ENCODE results near the gene ARCN1.
A peak's percentile ranks its signal among the peaks of the same experiment; 100 is the strongest.

Gene ARCN1

GRCh38 chr11:118572061-118572980 lies at the start of gene ARCN1:
ARCN1 (plus strand) TSS chr11:118572409; CDS start chr11:118572548, 139 bp downstream.
- DNase-seq (ENCODE audit: low read depth in 3 of 3): peak; percentile 53 to 66 (median 64)

- DNase-seq (ENCODE audit: low read depth in 3 of 3): no peak
Measured at GRCh38 chr11:118522571-118523072, 49.6 kb upstream of the ARCN1 start.

GRCh38 chr11:118524356-118524755 lies 47.9 kb upstream of the ARCN1 start:
- DNase-seq (ENCODE audit: low read depth in 3 of 3): no peak

- no peak for DNase-seq (ENCODE audit: low read depth in 3 of 3)
Measured at GRCh38 chr11:118524757-118525470, 47.3 kb upstream of the ARCN1 start.

GRCh38 chr11:118526688-118527087 lies 45.5 kb upstream of the ARCN1 start:
- DNase-seq (ENCODE audit: low read depth in 3 of 3): no peak

GRCh38 chr11:118527109-118527508 lies 45.1 kb upstream of the ARCN1 start, which contains the start of gene TTC36:
TTC36 (plus strand) TSS chr11:118527474; CDS start chr11:118527495, 21 bp downstream.
- no peak for DNase-seq (ENCODE audit: low read depth in 3 of 3)

- no peak for DNase-seq (ENCODE audit: low read depth in 3 of 3)
Measured at GRCh38 chr11:118528511-118528910, 43.7 kb upstream of the ARCN1 start.

- no peak for DNase-seq (ENCODE audit: low read depth in 3 of 3)
Measured at GRCh38 chr11:118529584-118530175, 42.5 kb upstream of the ARCN1 start.

GRCh38 chr11:118530180-118530682 lies 42.0 kb upstream of the ARCN1 start:
- DNase-seq (ENCODE audit: low read depth in 3 of 3): no peak

- DNase-seq (ENCODE audit: low read depth in 3 of 3): peak; percentile 54 to 68 (median 67)
Measured at GRCh38 chr11:118530683-118531596, 41.3 kb upstream of the ARCN1 start, which contains the start of gene TMEM25. TMEM25 (plus strand) TSS chr11:118531192; CDS start chr11:118531802, 610 bp downstream.

- DNase-seq (ENCODE audit: low read depth in 3 of 3): no peak
Measured at GRCh38 chr11:118531597-118532084, 40.6 kb upstream of the ARCN1 start.

- DNase-seq (ENCODE audit: low read depth in 3 of 3): no peak
Measured at GRCh38 chr11:118532091-118532490, 40.1 kb upstream of the ARCN1 start.

- DNase-seq (ENCODE audit: low read depth in 3 of 3): no peak
Measured at GRCh38 chr11:118532852-118533768, 39.1 kb upstream of the ARCN1 start.

- no peak for DNase-seq (ENCODE audit: low read depth in 3 of 3)
Measured at GRCh38 chr11:118533769-118534729, 38.2 kb upstream of the ARCN1 start.

GRCh38 chr11:118535261-118535660 lies 36.9 kb upstream of the ARCN1 start:
- no peak for DNase-seq (ENCODE audit: low read depth in 3 of 3)

GRCh38 chr11:118536726-118537125 lies 35.5 kb upstream of the ARCN1 start:
- DNase-seq (ENCODE audit: low read depth in 3 of 3): no peak

GRCh38 chr11:118537409-118537980 lies 34.7 kb upstream of the ARCN1 start:
- no peak for DNase-seq (ENCODE audit: low read depth in 3 of 3)

All from stimulated activated CD4-positive, alpha-beta T cell treated with anti-CD3 and anti-CD28 coated beads, TNF-alpha, amount 100 ng/mL, for 4 hours (primary cell).